Mucosa of descending colon (tissue), 3 donors: Measurements from ENCODE around the gene RIPOR3. TPM values are rescaled to one million over a fixed set of nuclear protein-coding genes. Genes with fewer than 3 reads are reported as not detected.

ENCODE experiments used
- ATAC-seq: fragments of 200-7000 bp; cut with Tn5 transposase; one replicate; pipeline ENCODE4 v1.9.1; 2020; ENCODE audit warnings: mild to moderate bottlenecking, moderate library complexity
- DNase-seq, 3 donors: peaks; one replicate each; pipeline ENCODE4 v3.0.0-alpha.2; 2020
- H3K36me3 ChIP-seq: fragments of 200-600 bp; one replicate; pipeline ENCODE4 v1.8.0; 2021; ENCODE audit warnings: low read depth, mild to moderate bottlenecking
- H3K4me1 ChIP-seq: fragments of 200-600 bp; one replicate; pipeline ENCODE4 v1.8.0; 2021; ENCODE audit warnings: low read depth, mild to moderate bottlenecking
- H3K4me3 ChIP-seq: fragments of 200-600 bp; one replicate; pipeline ENCODE4 v1.8.0; 2021; ENCODE audit warnings: mild to moderate bottlenecking
- H3K9me3 ChIP-seq: fragments of 200-600 bp; one replicate; pipeline ENCODE4 v1.8.0; 2021; ENCODE audit warnings: mild to moderate bottlenecking
- CTCF ChIP-seq: fragments of 200-600 bp; IDR thresholded peaks from one replicate; pipeline ENCODE4 v1.8.0; 2022; ENCODE audit warnings: antibody characterized with exemption, mild to moderate bottlenecking
- intact Hi-C, 2 donors: fragments of 100-400 bp; cut with DNase I in 1 of 2; cut with micrococcal nuclease in 1 of 2; formaldehyde crosslinking; loops; one replicate each; pipeline versions ENCODE4 v1.11.0 to v1.11.1; 2022; cut with DNase I, micrococcal nuclease
- total RNA-seq, 3 donors: library from RNA; stranded (reverse); fragmentation: NEBNext Ultra II Directional in 2 of 3; extraction: Animal tissue kit (Norgen Biotek cat#: 25700) in 2 of 3; gene quantifications; one replicate each; pipeline versions ENCODE4 v1.2.1 to v1.2.4, GENCODE V29; 2021 to 2023
- donor health status: DM: no; HTN: no; CAD: no; lungs with moderate emphysema.
- donor health status: DM: no; HTN: no; CAD: no.
- donor health status: DM: no; HTN: yes; CAD: no.

Gene RIPOR3
- total RNA-seq, 3 donors from 2014 or later: 2.2 to 13.4 (median 5.8) TPM

GRCh38 chr20:50594231-50594590, 97.1 kb downstream of the RIPOR3 start:
- Histone ChIP-seq H3K4me1 (no peaks in the 10 kb centered on the region), H3K4me3 (no peak overlapping the region), H3K36me3 (no peaks in the 10 kb centered on the region), H3K9me3 (no peaks in the 10 kb centered on the region)
- no peak for ATAC-seq
- intact Hi-C loops: no loop called here
- TF ChIP-seq CTCF: no peak
- DNase-seq: no peak

GRCh38 chr20:50593005-50593335, 98.4 kb downstream of the RIPOR3 start:
- H3K9me3 ChIP-seq: no peaks in the 10 kb centered on the region
- no peaks in the 10 kb centered on the region for H3K4me1 ChIP-seq
- no peak for ATAC-seq
- intact Hi-C loops: no loop called here
- H3K4me3 ChIP-seq: no peak overlapping the region
- no peak for TF ChIP-seq CTCF
- H3K36me3 ChIP-seq: no peaks in the 10 kb centered on the region
- no peak for DNase-seq

- ATAC-seq: no peak
- no peak for DNase-seq
Observed at GRCh38 chr20:50592282-50593004, 98.9 kb downstream of the RIPOR3 start.

GRCh38 chr20:50591233-50591852, 100.0 kb downstream of the RIPOR3 start:
- no peak for ATAC-seq
- no peaks in the 10 kb centered on the region for H3K4me1 ChIP-seq
- no peak for TF ChIP-seq CTCF

More at GRCh38 chr20:50592282-50593004, 98.9 kb downstream of the RIPOR3 start:
- Histone ChIP-seq H3K4me1 (no peaks in the 10 kb centered on the region), H3K4me3 (no peak overlapping the region), H3K36me3 (no peaks in the 10 kb centered on the region), H3K9me3 (no peaks in the 10 kb centered on the region)
- TF ChIP-seq CTCF: no peak
- intact Hi-C loops: no loop called here

GRCh38 chr20:50590348-50590664, 101.0 kb downstream of the RIPOR3 start:
- no peaks in the 10 kb centered on the region for H3K36me3 ChIP-seq
- H3K4me1 ChIP-seq: no peaks in the 10 kb centered on the region
- no peak overlapping the region for H3K4me3 ChIP-seq
- no peaks in the 10 kb centered on the region for H3K9me3 ChIP-seq
- DNase-seq (no peak), ATAC-seq (no peak)
- no peak for TF ChIP-seq CTCF
- intact Hi-C loops: no loop called here

More at GRCh38 chr20:50591233-50591852, 100.0 kb downstream of the RIPOR3 start:
- Histone ChIP-seq H3K4me3 (no peak overlapping the region), H3K36me3 (no peaks in the 10 kb centered on the region), H3K9me3 (no peaks in the 10 kb centered on the region)
- intact Hi-C loops: no loop called here
- no peak for DNase-seq
